ENCODE measurements around the gene ZNF26.
"Not testable (repeated sequence)": the region's sequence is repeated elsewhere in the genome, so short reads cannot be mapped to it uniquely, and the experiment has no call there.

Gene ZNF26

GRCh38 chr12:132952371-132953162 is 33.6 kb upstream of the ZNF26 start:
- no peak overlapping the region for H3K4me3 ChIP-seq (ENCODE audit: low read depth, low read length)
- no peak for TF ChIP-seq CTCF (IDR thresholded peaks at IDR 0.05; ENCODE audit: borderline replicate concordance, insufficient read depth, low read depth, low read length)

DNA sequence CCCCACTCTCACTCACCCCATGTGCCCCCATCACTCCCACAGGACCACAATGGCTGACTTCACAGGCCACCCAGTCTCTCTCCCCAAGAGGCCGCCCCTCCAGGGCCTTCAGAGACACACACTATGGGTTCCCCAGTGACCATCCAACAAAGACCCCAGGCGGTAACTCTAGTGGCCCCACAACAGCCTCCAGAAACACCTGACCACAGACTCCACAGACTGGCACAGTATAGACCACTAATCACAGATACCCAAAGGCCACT is 33.1 kb upstream of the ZNF26 start:
- TF ChIP-seq CTCF (IDR thresholded peaks at IDR 0.05; ENCODE audit: borderline replicate concordance, insufficient read depth, low read depth, low read length), result no peak
- no peak overlapping the region for H3K4me3 ChIP-seq (ENCODE audit: low read depth, low read length)

DNA sequence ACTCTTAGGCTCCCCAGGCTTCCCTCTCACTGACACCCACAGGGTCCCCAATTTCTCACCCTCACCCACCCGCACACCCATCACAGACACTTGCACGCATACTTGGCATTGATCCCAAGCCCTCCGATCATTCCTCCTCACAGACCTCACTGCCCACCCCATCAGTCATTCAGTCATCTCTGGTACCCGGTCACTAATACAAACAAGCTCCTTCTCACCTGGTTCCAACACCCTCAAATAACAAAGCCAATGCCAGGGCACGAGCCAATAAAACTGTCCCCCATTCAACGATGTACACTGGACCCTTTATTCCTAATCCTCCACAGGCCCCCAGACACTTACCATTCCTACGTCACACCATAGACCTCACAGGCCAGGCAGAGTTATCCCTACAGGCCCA is 32.4 kb upstream of the ZNF26 start:
- no peak overlapping the region for H3K4me3 ChIP-seq (ENCODE audit: low read depth, low read length)
- no peak for TF ChIP-seq CTCF (IDR thresholded peaks at IDR 0.05; ENCODE audit: borderline replicate concordance, insufficient read depth, low read depth, low read length)

DNA sequence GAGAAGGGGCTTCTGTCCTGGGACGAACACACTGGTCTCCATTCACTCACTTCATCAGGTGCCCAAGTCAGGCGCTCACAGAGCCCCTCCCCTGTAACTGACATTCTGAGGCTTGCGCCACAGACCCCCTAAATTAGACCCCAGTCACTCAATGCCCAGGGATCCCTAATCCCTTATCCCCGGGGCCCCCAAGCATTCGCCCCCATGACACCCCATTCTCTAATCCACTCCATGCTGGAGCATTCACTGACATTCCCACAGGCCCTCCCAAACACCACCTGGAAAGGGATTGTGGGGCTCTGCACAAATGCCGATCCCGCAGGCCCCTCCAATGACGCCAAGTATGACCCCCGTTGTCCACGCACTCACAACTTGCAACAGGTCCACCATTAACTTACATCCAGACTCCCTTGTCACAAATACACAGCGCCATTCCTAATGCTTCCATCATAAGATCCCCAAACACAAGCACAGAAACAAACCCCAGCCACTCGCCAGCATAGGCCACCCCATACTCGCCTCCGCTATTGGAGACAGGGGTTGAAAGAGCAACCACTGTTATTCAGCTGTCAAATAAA is 31.6 kb upstream of the ZNF26 start:
- TF ChIP-seq CTCF (IDR thresholded peaks at IDR 0.05; ENCODE audit: borderline replicate concordance, insufficient read depth, low read depth, low read length), result no peak
- no peak overlapping the region for H3K4me3 ChIP-seq (ENCODE audit: low read depth, low read length)

DNA sequence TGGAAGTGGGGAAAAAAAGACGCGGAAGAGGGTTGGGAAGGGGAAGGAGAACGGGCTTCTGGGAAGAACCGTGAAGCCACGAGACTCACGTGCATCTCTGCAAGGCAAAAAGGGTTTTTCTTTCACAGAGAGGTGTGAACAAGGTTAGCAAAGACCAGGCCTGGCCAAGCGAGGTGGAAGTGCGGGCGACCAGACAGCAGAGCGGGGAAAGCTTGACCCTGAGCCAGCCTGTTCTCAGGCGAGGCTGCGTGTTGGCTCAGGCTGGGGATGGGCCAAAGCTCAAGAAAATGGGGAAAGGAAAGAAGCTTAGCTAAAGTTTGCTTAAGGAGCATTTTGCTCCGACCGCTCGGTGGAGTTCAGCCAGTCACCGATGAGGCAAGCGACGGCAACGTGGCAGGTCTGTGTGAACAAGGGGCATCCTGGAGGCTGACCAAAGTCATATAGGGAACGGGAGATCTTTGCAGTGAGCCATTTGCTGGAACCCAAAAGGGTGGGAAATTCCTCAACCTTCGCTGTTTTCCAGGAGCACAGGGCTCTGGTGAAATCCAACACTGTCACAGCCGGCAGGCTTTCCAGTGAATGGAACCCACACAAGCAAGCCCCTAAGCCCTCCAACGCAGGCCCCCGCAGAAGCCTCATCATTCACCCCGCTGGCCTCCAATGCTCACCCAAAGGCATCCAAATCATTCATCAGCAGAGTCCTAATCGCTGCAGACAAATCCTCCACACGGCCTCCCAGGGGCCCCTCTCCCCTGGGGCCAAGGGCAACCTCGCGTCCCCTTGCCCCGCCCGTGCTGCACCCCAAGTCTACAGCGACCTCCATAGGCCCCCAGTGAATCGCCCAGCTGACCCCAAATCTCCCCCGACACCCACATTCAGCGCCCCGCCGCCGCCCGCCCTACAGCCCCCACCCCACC is 30.8 kb upstream of the ZNF26 start:
- H3K4me3 ChIP-seq (ENCODE audit: low read depth, low read length), result peak overlapping the region; percentile 65
- TF ChIP-seq CTCF (IDR thresholded peaks at IDR 0.05; ENCODE audit: borderline replicate concordance, insufficient read depth, low read depth, low read length), result peak; percentile 34; the same call in 1 of the 2 replicates

DNA sequence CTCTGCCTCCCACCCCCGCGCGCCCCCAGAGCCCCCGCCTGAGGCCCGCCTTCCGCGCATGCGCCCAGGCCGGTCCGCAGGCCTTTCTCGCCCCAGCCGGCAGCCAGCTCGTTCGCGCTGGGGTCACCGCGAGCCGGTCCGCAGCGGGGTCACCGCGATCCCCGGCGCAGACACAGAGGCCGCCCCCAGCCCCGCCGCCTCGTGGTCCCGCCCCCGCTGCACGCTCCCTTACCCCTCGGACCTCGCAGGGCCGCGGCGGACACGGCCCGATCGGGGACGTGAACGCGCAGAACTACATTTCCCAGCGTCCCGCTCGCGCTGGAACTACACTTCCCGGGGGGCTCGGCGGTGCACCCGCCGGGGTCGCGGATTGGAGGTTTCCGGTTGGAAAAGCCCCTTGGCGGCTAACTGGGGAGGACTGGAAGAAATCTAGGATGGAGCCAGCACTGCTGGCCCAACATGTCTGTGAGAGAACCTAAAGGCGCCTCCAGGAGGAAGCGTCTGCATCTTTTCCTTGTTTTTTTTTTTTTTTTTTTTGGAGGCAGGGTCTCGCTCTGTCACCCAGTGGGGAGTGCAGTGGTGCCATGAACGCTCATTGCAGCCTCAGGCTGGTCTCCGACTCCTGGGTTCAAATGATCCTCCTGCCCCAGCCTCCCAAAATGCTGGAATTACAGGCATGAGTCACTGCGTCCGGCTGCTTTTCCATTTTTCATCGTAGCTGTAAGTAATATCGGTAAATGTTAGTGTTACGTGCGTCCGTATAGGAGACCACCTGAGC is 30.0 kb upstream of the ZNF26 start, which contains the start of gene ZNF605:
Gene ZNF605 (minus strand): TSS at position 296 of the 778 bp plus-strand sequence. CDS start 10,671 bp downstream, outside the sequence.
- peak within 1 kb of the TSS; percentile 65 for H3K4me3 ChIP-seq (ENCODE audit: low read depth, low read length)
- no peak for TF ChIP-seq CTCF (IDR thresholded peaks at IDR 0.05; ENCODE audit: borderline replicate concordance, insufficient read depth, low read depth, low read length)

GRCh38 chr12:132961790-132962189 is 24.4 kb upstream of the ZNF26 start:
- not testable (repeated sequence) for H3K4me3 ChIP-seq (ENCODE audit: low read depth, low read length)

GRCh38 chr12:132963947-132964346 is 22.2 kb upstream of the ZNF26 start:
- not testable (repeated sequence) for H3K4me3 ChIP-seq (ENCODE audit: low read depth, low read length)
